WERI-Rb-1 (cell line): ENCODE data around the gene SORCS1.

ENCODE experiments used
- DNase-seq: peaks from one replicate; pipeline ENCODE4 v3.0.0-alpha.2; 2020
- H3K27ac ChIP-seq: fragments of 250-450 bp; sonication (Bioruptor Pico); 2 replicates; pipeline ENCODE4 v1.5.1; 2020; ENCODE audit warnings: mild to moderate bottlenecking, moderate library complexity
- H3K27me3 ChIP-seq: fragments of 250-450 bp; sonication (Bioruptor Pico); 2 replicates; pipeline ENCODE4 v1.5.1; 2021; ENCODE audit warnings: mild to moderate bottlenecking, low read depth, moderate library complexity; ENCODE audit not compliant: insufficient read depth, severe bottlenecking
- H3K36me3 ChIP-seq: fragments of 250-450 bp; sonication (Bioruptor Pico); 2 replicates; pipeline ENCODE4 v1.5.1; 2020; ENCODE audit warnings: mild to moderate bottlenecking, moderate library complexity
- H3K4me3 ChIP-seq: 2 replicates; pipeline ENCODE4 v1.5.1; 2011; ENCODE audit warnings: low read depth, mild to moderate bottlenecking, control low read depth, low read length
- H3K9me3 ChIP-seq: fragments of 250-450 bp; sonication (Bioruptor Pico); 2 replicates; pipeline ENCODE4 v1.5.1; 2021; ENCODE audit warnings: mild to moderate bottlenecking, moderate library complexity; ENCODE audit not compliant: severe bottlenecking
- TF ChIP-seq, protein P1 (sequence below): IDR thresholded peaks from 2 replicates; pipeline ENCODE4 v1.5.1; 2011; ENCODE audit warnings: low read depth, mild to moderate bottlenecking, control low read depth, inconsistent platforms, low read length

The SORCS1 gene

DNA sequence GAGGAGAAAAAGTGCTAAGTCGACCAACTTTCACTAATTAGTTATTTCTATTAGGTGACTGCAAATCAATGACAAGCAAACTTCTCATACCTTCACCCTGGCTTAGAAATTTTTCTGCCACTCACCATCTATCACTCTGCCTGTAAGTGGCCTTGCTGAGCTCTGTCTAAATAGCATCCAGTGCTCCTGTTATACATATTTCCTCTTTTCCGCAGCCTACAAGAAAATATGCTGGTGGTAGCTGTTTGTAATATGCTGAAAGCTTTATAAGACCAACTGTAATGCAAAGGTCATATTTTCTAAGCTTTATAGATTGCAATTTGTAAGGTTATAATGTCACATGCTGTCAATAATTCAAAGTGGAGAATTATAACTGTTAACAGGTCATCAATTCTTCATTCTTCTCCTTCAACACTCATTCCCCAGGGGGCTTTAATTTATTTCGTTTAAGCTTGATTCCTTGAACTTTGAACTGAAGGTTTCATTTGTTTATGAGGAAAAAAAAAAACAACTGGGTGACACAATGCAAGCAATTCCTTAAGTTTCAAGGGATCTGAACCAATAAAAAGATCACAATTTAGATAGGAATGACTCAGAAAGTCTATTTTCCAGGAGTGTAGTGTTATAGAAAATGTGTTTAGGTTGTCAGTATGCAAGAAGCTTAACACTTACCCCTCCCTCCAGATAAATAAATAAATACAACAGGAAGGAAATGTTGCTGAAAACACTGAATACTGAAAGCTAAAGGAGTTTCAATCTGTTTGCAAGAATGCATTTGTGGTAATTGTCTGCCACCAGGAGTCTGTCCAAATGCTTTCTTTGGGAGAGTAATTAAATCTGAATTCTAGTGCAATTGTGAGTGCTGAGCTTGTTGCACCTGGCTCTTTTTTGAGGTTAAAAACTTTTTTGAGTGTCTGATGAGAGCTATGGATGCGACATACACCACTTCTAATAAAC, 183.7 kb downstream of the SORCS1 start:
- TF ChIP-seq, protein P1, sequence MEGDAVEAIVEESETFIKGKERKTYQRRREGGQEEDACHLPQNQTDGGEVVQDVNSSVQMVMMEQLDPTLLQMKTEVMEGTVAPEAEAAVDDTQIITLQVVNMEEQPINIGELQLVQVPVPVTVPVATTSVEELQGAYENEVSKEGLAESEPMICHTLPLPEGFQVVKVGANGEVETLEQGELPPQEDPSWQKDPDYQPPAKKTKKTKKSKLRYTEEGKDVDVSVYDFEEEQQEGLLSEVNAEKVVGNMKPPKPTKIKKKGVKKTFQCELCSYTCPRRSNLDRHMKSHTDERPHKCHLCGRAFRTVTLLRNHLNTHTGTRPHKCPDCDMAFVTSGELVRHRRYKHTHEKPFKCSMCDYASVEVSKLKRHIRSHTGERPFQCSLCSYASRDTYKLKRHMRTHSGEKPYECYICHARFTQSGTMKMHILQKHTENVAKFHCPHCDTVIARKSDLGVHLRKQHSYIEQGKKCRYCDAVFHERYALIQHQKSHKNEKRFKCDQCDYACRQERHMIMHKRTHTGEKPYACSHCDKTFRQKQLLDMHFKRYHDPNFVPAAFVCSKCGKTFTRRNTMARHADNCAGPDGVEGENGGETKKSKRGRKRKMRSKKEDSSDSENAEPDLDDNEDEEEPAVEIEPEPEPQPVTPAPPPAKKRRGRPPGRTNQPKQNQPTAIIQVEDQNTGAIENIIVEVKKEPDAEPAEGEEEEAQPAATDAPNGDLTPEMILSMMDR, result no peak
- Histone ChIP-seq H3K36me3 (no peaks in the 10 kb centered on the region), H3K27ac (no peak overlapping the region), H3K9me3 (no peaks in the 10 kb centered on the region), H3K27me3 (no peaks in the 10 kb centered on the region), H3K4me3 (no peak overlapping the region)
- DNase-seq, result no peak

GRCh38 chr10:106978756-106979155, 185.8 kb downstream of the SORCS1 start:
- no peaks in the 10 kb centered on the region for H3K27me3 ChIP-seq
- no peak overlapping the region for H3K4me3 ChIP-seq
- TF ChIP-seq, protein P1, result no peak
- no peak for DNase-seq
- no peaks in the 10 kb centered on the region for H3K9me3 ChIP-seq
- no peaks in the 10 kb centered on the region for H3K36me3 ChIP-seq
- H3K27ac ChIP-seq, result no peak overlapping the region

GRCh38 chr10:106973716-106974115, 190.8 kb downstream of the SORCS1 start:
- Histone ChIP-seq H3K27me3 (no peaks in the 10 kb centered on the region), H3K4me3 (no peak overlapping the region), H3K9me3 (no peaks in the 10 kb centered on the region), H3K36me3 (no peaks in the 10 kb centered on the region), H3K27ac (no peak overlapping the region)
- DNase-seq, result no peak
- TF ChIP-seq, protein P1, result no peak

DNA sequence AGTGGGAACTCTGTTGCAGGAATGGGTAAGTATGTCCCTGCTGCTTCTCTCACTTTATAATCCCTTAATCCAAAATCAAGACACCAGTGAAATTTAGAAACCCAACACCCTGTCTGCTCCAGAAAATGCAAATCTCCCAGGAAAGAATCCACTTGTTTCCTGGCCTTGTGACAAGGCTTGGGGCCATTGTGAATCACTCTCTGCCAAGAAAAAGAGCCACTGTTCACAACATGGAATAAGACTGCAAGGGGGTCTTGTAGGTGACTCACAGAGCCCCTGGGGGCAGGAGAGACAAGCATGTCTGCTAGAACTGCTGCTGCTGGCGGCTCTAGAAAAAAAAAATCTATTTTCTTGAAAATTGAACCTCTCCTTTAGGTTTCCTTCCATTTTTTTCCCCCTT, 191.2 kb downstream of the SORCS1 start:
- no peaks in the 10 kb centered on the region for H3K27me3 ChIP-seq
- no peaks in the 10 kb centered on the region for H3K36me3 ChIP-seq
- H3K4me3 ChIP-seq, result no peak overlapping the region
- H3K27ac ChIP-seq, result no peak overlapping the region
- DNase-seq, result no peak
- H3K9me3 ChIP-seq, result no peaks in the 10 kb centered on the region
- TF ChIP-seq, protein P1, result no peak

DNA sequence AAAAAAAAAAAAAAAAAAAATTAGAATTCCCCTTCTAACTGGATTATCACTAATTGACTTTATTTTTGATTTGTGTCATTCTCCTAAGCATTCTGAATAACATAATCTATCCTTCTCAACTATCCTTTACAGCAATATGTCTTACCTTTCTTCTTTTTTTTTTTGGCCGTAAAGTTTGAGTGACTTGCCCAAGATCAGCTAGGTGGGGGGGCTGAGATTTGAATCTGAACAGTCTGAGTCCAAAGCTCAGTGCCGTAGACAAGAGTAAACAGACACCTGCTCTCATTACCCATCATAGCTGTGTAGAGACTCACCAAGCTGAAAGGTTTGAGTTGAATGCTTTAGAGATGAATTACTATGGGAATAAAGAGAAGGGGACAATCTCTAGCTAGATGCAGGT, 192.1 kb downstream of the SORCS1 start:
- H3K27me3 ChIP-seq, result no peaks in the 10 kb centered on the region
- H3K36me3 ChIP-seq, result no peaks in the 10 kb centered on the region
- no peak for DNase-seq
- TF ChIP-seq, protein P1, result no peak
- H3K4me3 ChIP-seq, result no peak overlapping the region
- no peaks in the 10 kb centered on the region for H3K9me3 ChIP-seq
- H3K27ac ChIP-seq, result no peak overlapping the region
